ENCODE data around the gene ZDHHC6.
"Not testable (repeated sequence)": the region's sequence is repeated elsewhere in the genome, so short reads cannot be mapped to it uniquely, and the experiment has no call there.

The ZDHHC6 gene

GRCh38 chr10:112442063-112442462 is 4.7 kb downstream of the ZDHHC6 start:
- DNase-seq = peak; percentile 45

- no peak for DNase-seq
Measured at GRCh38 chr10:112441520-112441919, 5.2 kb downstream of the ZDHHC6 start.

- DNase-seq = no peak
Measured at GRCh38 chr10:112438356-112438755, 8.4 kb downstream of the ZDHHC6 start.

- DNase-seq = peak; percentile 17
Measured at GRCh38 chr10:112434988-112435619, 11.6 kb downstream of the ZDHHC6 start.

- DNase-seq = no peak
Measured at GRCh38 chr10:112433136-112433535, 13.6 kb downstream of the ZDHHC6 start.

- no peak for DNase-seq
Measured at GRCh38 chr10:112429654-112430230, 17.0 kb downstream of the ZDHHC6 start.

- DNase-seq = no peak
Measured at GRCh38 chr10:112429147-112429546, 17.6 kb downstream of the ZDHHC6 start.

GRCh38 chr10:112426111-112426510 is 20.6 kb downstream of the ZDHHC6 start:
- DNase-seq = no peak

GRCh38 chr10:112424651-112425050 is 22.1 kb downstream of the ZDHHC6 start:
- no peak for DNase-seq

- no peak for DNase-seq
Measured at GRCh38 chr10:112421731-112422130, 25.0 kb downstream of the ZDHHC6 start.

GRCh38 chr10:112412696-112413095 is 34.0 kb downstream of the ZDHHC6 start:
- no peak for DNase-seq

GRCh38 chr10:112409755-112410154 is 37.0 kb downstream of the ZDHHC6 start:
- no peak for DNase-seq

- DNase-seq = no peak
Measured at GRCh38 chr10:112409299-112409698, 37.4 kb downstream of the ZDHHC6 start.

GRCh38 chr10:112407696-112408095 is 39.0 kb downstream of the ZDHHC6 start:
- DNase-seq = no peak

- not testable (repeated sequence) for DNase-seq
Measured at GRCh38 chr10:112406806-112407205, 39.9 kb downstream of the ZDHHC6 start.

- no peak for DNase-seq
Measured at GRCh38 chr10:112404617-112405016, 42.1 kb downstream of the ZDHHC6 start.

GRCh38 chr10:112402917-112403316 is 43.8 kb downstream of the ZDHHC6 start:
- DNase-seq = no peak

- DNase-seq = no peak
Measured at GRCh38 chr10:112397592-112397991, 49.1 kb downstream of the ZDHHC6 start.

GRCh38 chr10:112395809-112396530 is 50.7 kb downstream of the ZDHHC6 start:
- no peak for DNase-seq

GRCh38 chr10:112394475-112394875 is 52.2 kb downstream of the ZDHHC6 start:
- no peak for DNase-seq

- no peak for DNase-seq
Measured at GRCh38 chr10:112393827-112394226, 52.9 kb downstream of the ZDHHC6 start.

GRCh38 chr10:112393341-112393740 is 53.4 kb downstream of the ZDHHC6 start:
- DNase-seq = no peak

GRCh38 chr10:112390125-112390703 is 56.5 kb downstream of the ZDHHC6 start:
- peak; percentile 21 for DNase-seq

GRCh38 chr10:112389271-112389822 is 57.4 kb downstream of the ZDHHC6 start:
- peak; percentile 88 for DNase-seq
